Mesothelial cell of epicardium (in vitro differentiated cells): ENCODE measurements around the gene FXYD4. TPM values are rescaled to one million over a fixed set of nuclear protein-coding genes. Genes with fewer than 3 reads are reported as not detected.

ENCODE experiments used
- DNase-seq, 2 experiments: peaks; one replicate each; pipeline ENCODE4 v3.0.0; 2021; ENCODE audit warnings: low spot score in 2 of 2; ENCODE audit not compliant: unreplicated experiment in 2 of 2
- H3K27ac Mint-ChIP-seq: 2 replicates; pipeline ENCODE4 v1.8.0; 2021; ENCODE audit warnings: mixed read lengths
- H3K27me3 Mint-ChIP-seq: 2 replicates; pipeline ENCODE4 v1.8.0; 2021; ENCODE audit warnings: low read depth, mixed read lengths
- H3K36me3 Mint-ChIP-seq: 2 replicates; pipeline ENCODE4 v1.8.0; 2021; ENCODE audit warnings: mixed read lengths
- H3K4me1 Mint-ChIP-seq: 2 replicates; pipeline ENCODE4 v1.8.0; 2021; ENCODE audit warnings: mixed read lengths
- H3K4me3 Mint-ChIP-seq: 2 replicates; pipeline ENCODE4 v1.8.0; 2021; ENCODE audit warnings: mild to moderate bottlenecking, moderate library complexity, mixed read lengths
- H3K9me3 Mint-ChIP-seq: 2 replicates; pipeline ENCODE4 v1.8.0; 2021; ENCODE audit warnings: mixed read lengths
- total RNA-seq: library from RNA; stranded (reverse); gene quantifications from 3 replicates; pipeline ENCODE4 v1.2.1, GENCODE V29; 2021
- TF ChIP-seq, protein P1 (sequence below): fragments of 200-600 bp; sonication (generic); IDR thresholded peaks from one replicate; pipeline ENCODE4 v1.5.0; 2021; ENCODE audit warnings: antibody characterized with exemption; ENCODE audit not compliant: unreplicated experiment

FXYD4 gene
- total RNA-seq, 1 donor from 2014 or later: not detected

DNA sequence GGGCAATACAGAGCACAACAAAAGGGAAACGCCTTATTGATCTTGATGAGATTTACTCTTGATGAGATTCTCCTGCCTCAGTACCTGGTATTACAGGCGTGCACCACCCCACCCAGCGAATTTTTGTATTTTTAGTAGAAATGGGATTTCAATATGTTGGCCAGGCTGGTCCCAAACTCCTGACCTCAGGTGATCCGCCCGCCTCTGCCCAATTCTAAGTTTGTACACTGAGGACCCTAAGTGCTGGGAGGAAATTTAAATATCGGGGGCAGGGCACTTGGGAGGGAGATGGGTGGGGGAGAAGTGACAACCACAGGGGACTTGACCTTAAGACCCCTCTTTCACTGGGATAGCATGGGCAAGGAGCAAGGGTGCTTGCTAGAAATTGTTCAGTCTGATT lies 23.4 kb downstream of the FXYD4 start:
- TF ChIP-seq, protein P1, sequence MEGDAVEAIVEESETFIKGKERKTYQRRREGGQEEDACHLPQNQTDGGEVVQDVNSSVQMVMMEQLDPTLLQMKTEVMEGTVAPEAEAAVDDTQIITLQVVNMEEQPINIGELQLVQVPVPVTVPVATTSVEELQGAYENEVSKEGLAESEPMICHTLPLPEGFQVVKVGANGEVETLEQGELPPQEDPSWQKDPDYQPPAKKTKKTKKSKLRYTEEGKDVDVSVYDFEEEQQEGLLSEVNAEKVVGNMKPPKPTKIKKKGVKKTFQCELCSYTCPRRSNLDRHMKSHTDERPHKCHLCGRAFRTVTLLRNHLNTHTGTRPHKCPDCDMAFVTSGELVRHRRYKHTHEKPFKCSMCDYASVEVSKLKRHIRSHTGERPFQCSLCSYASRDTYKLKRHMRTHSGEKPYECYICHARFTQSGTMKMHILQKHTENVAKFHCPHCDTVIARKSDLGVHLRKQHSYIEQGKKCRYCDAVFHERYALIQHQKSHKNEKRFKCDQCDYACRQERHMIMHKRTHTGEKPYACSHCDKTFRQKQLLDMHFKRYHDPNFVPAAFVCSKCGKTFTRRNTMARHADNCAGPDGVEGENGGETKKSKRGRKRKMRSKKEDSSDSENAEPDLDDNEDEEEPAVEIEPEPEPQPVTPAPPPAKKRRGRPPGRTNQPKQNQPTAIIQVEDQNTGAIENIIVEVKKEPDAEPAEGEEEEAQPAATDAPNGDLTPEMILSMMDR: no peak
- Mint-ChIP-seq H3K9me3 (no peaks in the 10 kb centered on the region), H3K4me3 (peak overlapping the region; percentile 88), H3K36me3 (peaks cover 24% of the 10 kb centered on the region), H3K4me1 (peaks cover 53% of the 10 kb centered on the region), H3K27ac (peak overlapping the region; percentile 99), H3K27me3 (no peaks in the 10 kb centered on the region)
- DNase-seq: no peak

DNA sequence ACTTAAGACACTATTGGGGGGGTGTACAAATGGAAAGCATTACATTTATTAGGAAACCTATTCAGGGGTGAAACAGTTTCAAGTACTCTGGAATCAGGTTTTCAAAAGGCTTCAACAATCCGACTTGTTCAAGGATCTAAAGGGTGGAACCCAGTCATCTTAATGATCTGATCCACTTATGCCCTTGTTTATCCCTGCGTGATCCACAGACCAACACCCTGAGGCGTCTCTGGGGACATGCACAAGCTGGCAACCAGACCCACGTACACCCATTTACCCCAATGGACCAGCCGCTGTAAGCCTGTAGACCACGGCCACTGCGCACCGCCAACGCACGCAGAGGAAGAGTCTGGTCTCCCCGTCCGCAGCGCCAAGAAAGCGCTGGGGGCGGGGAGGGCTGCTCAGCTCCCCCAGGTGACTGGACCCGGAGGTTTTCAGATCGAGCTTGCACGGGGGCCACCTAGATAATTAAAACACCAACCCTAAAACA lies 24.2 kb downstream of the FXYD4 start:
- peak overlapping the region; percentile 99 for H3K27ac Mint-ChIP-seq
- H3K36me3 Mint-ChIP-seq: peaks cover 19% of the 10 kb centered on the region
- no peaks in the 10 kb centered on the region for H3K9me3 Mint-ChIP-seq
- peaks cover 45% of the 10 kb centered on the region for H3K4me1 Mint-ChIP-seq
- TF ChIP-seq, protein P1: no peak
- no peaks in the 10 kb centered on the region for H3K27me3 Mint-ChIP-seq
- DNase-seq: peak in 1 of 2 experiments; percentile 54
- peak overlapping the region; percentile 88 for H3K4me3 Mint-ChIP-seq

DNA sequence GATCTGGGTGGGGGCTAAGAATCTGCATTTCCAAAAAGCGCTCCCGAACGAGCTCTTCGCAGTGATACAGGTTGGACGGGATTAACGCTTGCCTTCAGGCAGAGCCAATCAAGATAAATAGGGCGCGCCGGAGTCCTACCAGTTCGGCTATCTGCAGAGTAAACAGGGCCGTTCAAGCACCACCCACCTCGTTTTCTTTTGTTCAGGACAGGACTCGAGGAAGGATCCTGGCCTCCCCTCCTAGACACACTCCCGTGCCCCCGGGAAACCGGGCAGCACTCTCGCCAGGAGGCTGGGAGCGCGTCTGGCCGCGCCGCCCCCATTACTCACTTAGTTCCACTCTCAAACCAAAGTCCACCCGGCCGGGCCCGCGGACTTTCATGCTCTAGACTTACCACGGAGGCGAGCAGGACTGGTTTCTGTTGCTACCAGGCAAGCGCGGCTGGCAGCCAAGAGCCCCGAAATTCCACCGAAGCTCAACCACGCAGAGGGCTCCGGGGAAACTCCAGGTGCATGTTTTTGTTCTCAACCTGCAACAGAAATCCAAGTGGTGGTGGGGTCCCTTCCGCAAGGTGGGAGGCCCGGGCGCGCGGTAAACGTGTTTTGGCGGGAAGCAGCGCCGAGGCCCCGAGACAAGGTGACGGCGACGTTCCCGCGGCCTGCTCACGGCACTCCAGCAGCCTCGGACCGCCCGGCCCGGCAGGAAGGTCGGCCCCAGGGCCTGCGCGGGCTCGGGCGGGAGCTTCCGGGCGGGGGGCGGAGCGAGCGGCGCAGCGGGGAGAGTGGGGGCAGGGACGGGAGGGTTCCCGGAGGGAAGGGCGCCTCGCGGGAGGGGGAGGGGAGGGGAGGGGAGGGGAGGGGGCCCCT lies 24.9 kb downstream of the FXYD4 start:
- Mint-ChIP-seq H3K9me3 (no peaks in the 10 kb centered on the region), H3K27me3 (no peaks in the 10 kb centered on the region), H3K4me1 (peaks cover 43% of the 10 kb centered on the region), H3K4me3 (peak overlapping the region; percentile 88), H3K36me3 (peaks cover 19% of the 10 kb centered on the region), H3K27ac (peak overlapping the region; percentile 99)
- TF ChIP-seq, protein P1: no peak
- DNase-seq: peak; percentile 61 to 78

DNA sequence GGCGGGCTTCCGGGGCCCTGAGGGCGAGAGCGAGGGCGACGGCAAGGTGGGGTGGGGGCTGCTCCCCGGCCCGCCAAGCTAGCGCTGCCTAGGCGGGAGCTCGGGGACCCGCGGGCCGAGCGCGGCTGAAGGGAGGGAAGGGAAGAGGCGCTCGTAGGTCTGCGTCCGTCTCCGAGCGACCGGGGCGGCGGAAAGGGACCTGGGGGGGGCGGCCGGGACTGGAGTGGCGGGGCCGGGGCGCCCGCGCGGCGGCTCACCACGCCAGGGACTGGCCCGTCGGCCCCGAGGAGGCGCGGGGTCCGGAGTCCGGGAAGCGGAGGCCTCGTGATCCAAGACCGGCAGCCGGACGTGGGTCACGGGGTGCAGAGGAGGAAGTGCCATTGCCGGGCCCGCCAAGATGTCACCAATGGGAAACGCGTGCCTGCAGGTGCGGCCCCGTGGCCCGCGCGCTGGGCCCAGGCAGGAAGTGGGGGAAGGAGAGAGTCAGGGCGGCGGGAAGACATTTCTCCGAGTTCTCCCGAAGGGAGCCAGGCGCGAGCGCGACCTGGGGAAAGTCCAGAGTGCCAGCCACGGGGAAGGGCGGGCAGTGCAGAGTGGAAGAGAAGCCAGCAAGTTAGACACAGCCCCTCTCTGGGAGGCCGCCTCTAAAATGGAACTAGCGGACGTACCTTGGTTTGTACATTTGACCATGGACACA lies 25.6 kb downstream of the FXYD4 start:
- TF ChIP-seq, protein P1: no peak
- no peaks in the 10 kb centered on the region for H3K9me3 Mint-ChIP-seq
- peak overlapping the region; percentile 98 for H3K27ac Mint-ChIP-seq
- H3K4me1 Mint-ChIP-seq: peaks cover 49% of the 10 kb centered on the region
- H3K27me3 Mint-ChIP-seq: no peaks in the 10 kb centered on the region
- DNase-seq: peak; percentile 55 to 78
- H3K36me3 Mint-ChIP-seq: peaks cover 14% of the 10 kb centered on the region
- H3K4me3 Mint-ChIP-seq: peak overlapping the region; percentile 85

DNA sequence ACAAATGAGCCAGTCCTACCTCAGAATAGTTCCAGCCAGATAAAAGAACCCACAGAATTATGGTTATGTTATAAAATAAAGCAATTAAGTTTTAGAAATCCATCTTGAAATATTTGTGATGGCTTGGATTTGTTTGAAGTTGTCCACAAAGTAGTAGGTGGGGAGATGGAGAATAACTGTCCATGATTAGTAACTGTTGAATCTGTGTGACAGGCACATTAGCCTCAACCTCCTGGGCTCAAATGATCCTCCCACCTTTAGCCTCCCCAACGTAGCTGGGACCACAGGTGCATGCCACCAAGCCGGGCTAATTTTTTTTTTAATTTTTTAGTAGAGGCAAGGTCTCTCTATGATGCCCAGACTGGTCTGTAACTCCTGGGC lies 27.5 kb downstream of the FXYD4 start:
- H3K9me3 Mint-ChIP-seq: no peaks in the 10 kb centered on the region
- no peak overlapping the region for H3K4me3 Mint-ChIP-seq
- H3K4me1 Mint-ChIP-seq: peaks cover 58% of the 10 kb centered on the region
- DNase-seq: no peak
- no peaks in the 10 kb centered on the region for H3K27me3 Mint-ChIP-seq
- TF ChIP-seq, protein P1: no peak
- H3K36me3 Mint-ChIP-seq: peaks cover 7% of the 10 kb centered on the region
- H3K27ac Mint-ChIP-seq: peak overlapping the region; percentile 98
